Measurements from ENCODE around the gene DPYD.

Gene DPYD

DNA sequence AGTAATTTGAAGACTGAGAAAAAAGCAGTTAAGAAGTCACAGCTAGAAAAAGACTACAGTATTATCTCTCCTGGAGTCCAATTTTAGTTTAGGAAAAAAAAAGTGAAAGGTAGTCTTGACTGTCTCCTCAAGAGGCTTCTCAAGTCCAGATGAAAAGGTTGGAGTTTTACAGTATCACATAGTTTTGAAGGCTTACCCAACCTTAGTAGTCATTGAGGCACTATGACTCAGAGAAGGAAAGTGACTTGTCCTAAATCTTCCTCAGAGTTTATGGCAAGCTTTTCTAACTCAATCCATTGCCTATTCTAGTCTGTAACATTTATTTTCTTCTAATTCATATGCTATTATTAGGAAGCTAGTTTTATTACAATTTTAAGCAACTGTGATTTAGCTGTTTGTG lies 174.9 kb downstream of the DPYD start:
- POLR2A ChIA-PET: no interaction called here
- CTCF ChIA-PET: no interaction called here
- TF ChIP-seq FOXA1 (IDR thresholded peaks at IDR 0.05): no peak
- no peak for TF ChIP-seq FOXK2 (IDR thresholded peaks at IDR 0.05)
- TF ChIP-seq ARNT (IDR thresholded peaks at IDR 0.05): no peak
- no peak for DNase-seq (ENCODE audit: extremely low spot score)

DNA sequence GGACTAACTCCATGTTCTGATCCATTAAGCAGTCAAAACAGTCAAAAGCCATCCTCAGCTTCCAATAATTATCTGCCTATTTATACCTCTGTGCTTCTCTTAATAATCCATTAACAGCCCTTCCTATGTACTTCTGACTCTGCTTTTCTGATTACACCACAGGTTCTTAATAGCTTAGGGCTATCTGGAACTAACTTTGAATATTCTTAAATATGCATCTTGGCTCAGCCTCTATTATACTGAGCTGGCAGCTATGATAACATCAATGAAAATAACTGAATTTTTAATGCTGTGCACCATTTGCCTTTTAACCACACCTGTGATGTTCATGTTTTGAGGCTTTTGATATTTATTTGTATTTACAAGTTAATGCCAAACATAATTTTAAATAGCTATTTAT lies 175.9 kb downstream of the DPYD start:
- POLR2A ChIA-PET: no interaction called here
- CTCF ChIA-PET: no interaction called here
- TF ChIP-seq FOXM1 (IDR thresholded peaks at IDR 0.05; ENCODE audit: borderline replicate concordance) (no peak), NFRKB (IDR thresholded peaks at IDR 0.05) (no peak), BHLHE40 (IDR thresholded peaks at IDR 0.05; ENCODE audit: borderline replicate concordance) (no peak), ZNF384 (IDR thresholded peaks at IDR 0.05) (no peak), FOXA1 (IDR thresholded peaks at IDR 0.05) (no peak), FOXK2 (IDR thresholded peaks at IDR 0.05) (no peak), L3MBTL2 (conservative IDR thresholded peaks at IDR 0.05) (no peak), SUZ12 (IDR thresholded peaks at IDR 0.05) (no peak), TARDBP (IDR thresholded peaks at IDR 0.05) (no peak), SP1 (IDR thresholded peaks at IDR 0.05) (no peak), ELF4 (IDR thresholded peaks at IDR 0.05) (no peak), CTBP1 (IDR thresholded peaks at IDR 0.05; ENCODE audit: borderline replicate concordance) (no peak), LEF1 (IDR thresholded peaks at IDR 0.05; ENCODE audit: borderline replicate concordance) (no peak), ARNT (IDR thresholded peaks at IDR 0.05) (no peak), HDGF (IDR thresholded peaks at IDR 0.05; ENCODE audit: borderline replicate concordance) (no peak)
- TF ChIP-seq, protein P1, sequence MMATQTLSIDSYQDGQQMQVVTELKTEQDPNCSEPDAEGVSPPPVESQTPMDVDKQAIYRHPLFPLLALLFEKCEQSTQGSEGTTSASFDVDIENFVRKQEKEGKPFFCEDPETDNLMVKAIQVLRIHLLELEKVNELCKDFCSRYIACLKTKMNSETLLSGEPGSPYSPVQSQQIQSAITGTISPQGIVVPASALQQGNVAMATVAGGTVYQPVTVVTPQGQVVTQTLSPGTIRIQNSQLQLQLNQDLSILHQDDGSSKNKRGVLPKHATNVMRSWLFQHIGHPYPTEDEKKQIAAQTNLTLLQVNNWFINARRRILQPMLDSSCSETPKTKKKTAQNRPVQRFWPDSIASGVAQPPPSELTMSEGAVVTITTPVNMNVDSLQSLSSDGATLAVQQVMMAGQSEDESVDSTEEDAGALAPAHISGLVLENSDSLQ (IDR thresholded peaks at IDR 0.05): no peak
- DNase-seq (ENCODE audit: extremely low spot score): no peak

DNA sequence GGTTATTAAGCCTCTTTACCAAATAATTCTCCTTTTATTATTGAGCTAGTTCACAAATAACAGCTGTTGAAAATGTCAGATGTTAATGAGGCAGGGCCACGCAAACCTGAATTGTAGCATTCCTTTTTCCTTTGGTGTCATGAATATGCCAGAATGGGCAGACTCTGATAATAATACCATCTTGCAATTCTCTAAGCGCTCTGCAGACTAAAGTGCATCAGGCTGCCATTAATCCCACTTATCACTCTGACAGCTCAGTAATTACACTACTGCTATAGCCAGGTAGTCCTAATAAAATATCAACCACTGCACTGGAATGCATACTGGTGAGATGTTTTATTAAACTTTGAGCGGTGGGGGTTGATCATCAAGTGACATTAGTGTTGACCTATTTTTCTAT lies 177.7 kb downstream of the DPYD start:
- CTCF ChIA-PET: no interaction called here
- POLR2A ChIA-PET: no interaction called here
- DNase-seq (ENCODE audit: extremely low spot score): no peak
- TF ChIP-seq, protein P1 (IDR thresholded peaks at IDR 0.05): no peak
- TF ChIP-seq FOXK2 (IDR thresholded peaks at IDR 0.05): no peak
- no peak for TF ChIP-seq ELF4 (IDR thresholded peaks at IDR 0.05)
- no peak for TF ChIP-seq FOXA1 (IDR thresholded peaks at IDR 0.05)
- no peak for TF ChIP-seq FOXM1 (IDR thresholded peaks at IDR 0.05; ENCODE audit: borderline replicate concordance)
- no peak for TF ChIP-seq TARDBP (IDR thresholded peaks at IDR 0.05)
- no peak for TF ChIP-seq L3MBTL2 (conservative IDR thresholded peaks at IDR 0.05)
- TF ChIP-seq ZNF384 (IDR thresholded peaks at IDR 0.05): no peak
- TF ChIP-seq SP1 (IDR thresholded peaks at IDR 0.05): no peak
- TF ChIP-seq BHLHE40 (IDR thresholded peaks at IDR 0.05; ENCODE audit: borderline replicate concordance): no peak
- TF ChIP-seq HDGF (IDR thresholded peaks at IDR 0.05; ENCODE audit: borderline replicate concordance): no peak
- no peak for TF ChIP-seq LEF1 (IDR thresholded peaks at IDR 0.05; ENCODE audit: borderline replicate concordance)
- TF ChIP-seq NFRKB (IDR thresholded peaks at IDR 0.05): no peak

DNA sequence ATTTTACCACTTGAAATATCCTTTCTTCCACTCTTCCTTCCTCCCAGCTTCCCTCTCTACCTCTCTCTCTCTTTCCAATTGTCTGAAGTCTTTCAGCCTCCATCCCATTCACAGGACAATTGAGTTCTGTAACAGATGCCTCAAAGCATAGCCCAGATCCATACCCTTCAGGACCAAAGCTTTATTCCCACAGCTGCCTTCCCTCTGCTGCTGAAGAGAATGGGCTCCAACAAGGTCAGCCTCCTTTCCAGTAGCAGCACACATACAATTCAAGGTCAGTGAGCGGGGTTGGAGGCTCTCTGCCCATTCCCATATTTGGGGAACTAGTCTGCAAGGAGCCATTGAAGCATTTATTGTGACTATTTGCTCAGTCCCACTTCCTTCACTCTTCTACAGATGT lies 179.9 kb downstream of the DPYD start:
- DNase-seq (ENCODE audit: extremely low spot score): no peak
- ChIA-PET POLR2A (no interaction called here), CTCF (no interaction called here)
- no peak for TF ChIP-seq ZNF384 (IDR thresholded peaks at IDR 0.05)
- TF ChIP-seq TARDBP (IDR thresholded peaks at IDR 0.05): no peak
- no peak for TF ChIP-seq NFRKB (IDR thresholded peaks at IDR 0.05)
- no peak for TF ChIP-seq FOXM1 (IDR thresholded peaks at IDR 0.05; ENCODE audit: borderline replicate concordance)
- TF ChIP-seq CTBP1 (IDR thresholded peaks at IDR 0.05; ENCODE audit: borderline replicate concordance): no peak
- TF ChIP-seq BHLHE40 (IDR thresholded peaks at IDR 0.05; ENCODE audit: borderline replicate concordance): no peak
- no peak for TF ChIP-seq SUZ12 (IDR thresholded peaks at IDR 0.05)
- TF ChIP-seq HDGF (IDR thresholded peaks at IDR 0.05; ENCODE audit: borderline replicate concordance): no peak
- no peak for TF ChIP-seq SP1 (IDR thresholded peaks at IDR 0.05)
- TF ChIP-seq FOXA1 (IDR thresholded peaks at IDR 0.05): no peak
- TF ChIP-seq LEF1 (IDR thresholded peaks at IDR 0.05; ENCODE audit: borderline replicate concordance): no peak
- no peak for TF ChIP-seq FOXK2 (IDR thresholded peaks at IDR 0.05)
- TF ChIP-seq, protein P1 (IDR thresholded peaks at IDR 0.05): no peak
- no peak for TF ChIP-seq L3MBTL2 (conservative IDR thresholded peaks at IDR 0.05)
- TF ChIP-seq ARNT (IDR thresholded peaks at IDR 0.05): no peak
- no peak for TF ChIP-seq ELF4 (IDR thresholded peaks at IDR 0.05)

DNA sequence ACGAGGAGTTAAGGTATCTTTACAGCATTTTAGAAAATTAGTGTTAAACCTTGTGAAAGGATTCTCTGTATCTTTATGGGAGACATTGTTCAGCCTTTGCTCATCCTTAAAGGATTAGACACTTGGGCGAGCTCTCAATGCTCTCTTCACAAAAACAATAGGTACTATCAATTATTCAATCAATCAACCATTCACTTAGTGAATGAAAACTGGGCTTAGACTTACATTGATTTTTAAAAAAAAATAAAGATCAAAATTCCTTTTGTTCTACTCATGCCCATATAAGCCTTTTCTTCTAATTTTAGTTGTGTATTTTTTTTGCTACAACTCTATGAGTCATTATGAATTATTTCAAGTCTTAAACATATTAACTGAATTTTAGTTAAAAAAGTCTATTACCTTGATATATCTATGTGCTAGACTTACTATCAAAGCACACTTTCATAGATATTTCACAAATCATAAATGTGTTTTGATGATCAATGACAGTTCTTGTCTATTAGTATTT lies 181.2 kb downstream of the DPYD start:
- ChIA-PET POLR2A (no interaction called here), CTCF (no interaction called here)
- DNase-seq (ENCODE audit: extremely low spot score): no peak
- TF ChIP-seq FOXK2 (IDR thresholded peaks at IDR 0.05): no peak
- no peak for TF ChIP-seq SP1 (IDR thresholded peaks at IDR 0.05)

DNA sequence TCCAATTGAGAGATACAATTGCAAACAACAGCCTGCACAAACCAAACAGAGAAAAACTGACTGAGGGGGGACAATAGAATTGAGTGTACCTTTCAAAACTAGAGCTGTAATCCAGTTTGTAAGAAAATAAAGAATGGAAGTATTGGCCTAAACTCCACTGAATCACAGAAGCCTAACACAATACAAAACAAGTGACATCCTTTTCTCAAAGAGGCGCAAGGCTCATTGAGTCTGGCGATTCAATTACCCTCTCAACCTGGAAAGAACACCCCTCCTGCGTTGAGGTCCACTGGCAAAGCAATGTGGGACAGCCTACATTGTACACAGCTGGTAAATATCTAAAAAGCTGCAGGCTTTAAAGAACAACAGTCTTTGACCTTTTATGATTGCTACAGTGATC lies 182.6 kb downstream of the DPYD start:
- ChIA-PET CTCF (no interaction called here), POLR2A (no interaction called here)
- no peak for TF ChIP-seq SP1 (IDR thresholded peaks at IDR 0.05)
- TF ChIP-seq, protein P1 (IDR thresholded peaks at IDR 0.05): no peak

More for the DNA sequence above, 182.6 kb downstream of the DPYD start:
- DNase-seq (ENCODE audit: extremely low spot score): no peak

Measured in HEK293T (cell line).